DMS153 treated with DMSO at 0.1 percent for 48 hours (cell line): ENCODE measurements around the gene KIF6.
A peak's percentile ranks its signal among the peaks of the same experiment; 100 is the strongest.

Experiments
- DNase-seq: peaks from one replicate; lab custom pipeline; 2025; ENCODE audit not compliant: unreplicated experiment; lab: John Stamatoyannopoulos, UW

Gene KIF6

GRCh38 chr6:39453956-39454524, 271.2 kb downstream of the KIF6 start:
- no peak for DNase-seq

GRCh38 chr6:39453241-39453640, 272.0 kb downstream of the KIF6 start:
- DNase-seq, result no peak

- DNase-seq, result no peak
Observed at GRCh38 chr6:39452306-39453145, 272.7 kb downstream of the KIF6 start.

GRCh38 chr6:39451831-39452230, 273.4 kb downstream of the KIF6 start:
- DNase-seq, result no peak

GRCh38 chr6:39449022-39449421, 276.2 kb downstream of the KIF6 start:
- DNase-seq, result no peak

GRCh38 chr6:39446909-39447308, 278.3 kb downstream of the KIF6 start:
- no peak for DNase-seq

GRCh38 chr6:39445667-39446066, 279.5 kb downstream of the KIF6 start:
- no peak for DNase-seq

GRCh38 chr6:39444479-39445019, 280.7 kb downstream of the KIF6 start:
- DNase-seq, result no peak

- no peak for DNase-seq
Observed at GRCh38 chr6:39441986-39442385, 283.2 kb downstream of the KIF6 start.

- DNase-seq, result no peak
Observed at GRCh38 chr6:39441301-39441700, 283.9 kb downstream of the KIF6 start.

- no peak for DNase-seq
Observed at GRCh38 chr6:39440039-39440426, 285.2 kb downstream of the KIF6 start.

GRCh38 chr6:39439342-39440038, 285.7 kb downstream of the KIF6 start:
- no peak for DNase-seq

- no peak for DNase-seq
Observed at GRCh38 chr6:39433630-39434029, 291.6 kb downstream of the KIF6 start.

GRCh38 chr6:39432330-39433025, 292.7 kb downstream of the KIF6 start:
- no peak for DNase-seq

GRCh38 chr6:39430871-39431523, 294.2 kb downstream of the KIF6 start:
- DNase-seq, result peak; percentile 46

GRCh38 chr6:39430446-39430845, 294.8 kb downstream of the KIF6 start:
- DNase-seq, result no peak

GRCh38 chr6:39428816-39429215, 296.4 kb downstream of the KIF6 start:
- no peak for DNase-seq

GRCh38 chr6:39428152-39428551, 297.1 kb downstream of the KIF6 start:
- no peak for DNase-seq

- DNase-seq, result no peak
Observed at GRCh38 chr6:39426073-39426456, 299.1 kb downstream of the KIF6 start.

GRCh38 chr6:39425346-39426072, 299.7 kb downstream of the KIF6 start:
- no peak for DNase-seq
